Measurements from ENCODE around the gene PTPRG.

PTPRG gene

GRCh38 chr3:62220616-62221015 is 659.2 kb downstream of the PTPRG start:
- no peak for DNase-seq

GRCh38 chr3:62225051-62225450 is 663.7 kb downstream of the PTPRG start:
- DNase-seq: no peak

- DNase-seq: no peak
Observed at GRCh38 chr3:62226601-62227339, 665.4 kb downstream of the PTPRG start.

- no peak for DNase-seq
Observed at GRCh38 chr3:62228467-62228866, 667.1 kb downstream of the PTPRG start.

- no peak for DNase-seq
Observed at GRCh38 chr3:62229211-62229610, 667.8 kb downstream of the PTPRG start.

GRCh38 chr3:62229908-62230307 is 668.5 kb downstream of the PTPRG start:
- DNase-seq: peak; percentile 2

- DNase-seq: no peak
Observed at GRCh38 chr3:62233065-62233464, 671.7 kb downstream of the PTPRG start.

- DNase-seq: no peak
Observed at GRCh38 chr3:62236016-62236415, 674.6 kb downstream of the PTPRG start.

GRCh38 chr3:62237286-62237948 is 676.0 kb downstream of the PTPRG start:
- DNase-seq: peak; percentile 16

GRCh38 chr3:62238003-62238402 is 676.6 kb downstream of the PTPRG start:
- DNase-seq: no peak

GRCh38 chr3:62238431-62238830 is 677.1 kb downstream of the PTPRG start:
- no peak for DNase-seq

GRCh38 chr3:62241279-62241678 is 679.9 kb downstream of the PTPRG start:
- DNase-seq: no peak

- no peak for DNase-seq
Observed at GRCh38 chr3:62242831-62243509, 681.6 kb downstream of the PTPRG start.

GRCh38 chr3:62246094-62246493 is 684.7 kb downstream of the PTPRG start:
- peak; percentile 44 for DNase-seq

GRCh38 chr3:62246985-62247384 is 685.6 kb downstream of the PTPRG start:
- DNase-seq: no peak

- no peak for DNase-seq
Observed at GRCh38 chr3:62248734-62249483, 687.5 kb downstream of the PTPRG start.

- no peak for DNase-seq
Observed at GRCh38 chr3:62249484-62249776, 688.1 kb downstream of the PTPRG start.

GRCh38 chr3:62249855-62250543 is 688.6 kb downstream of the PTPRG start:
- DNase-seq: no peak

- DNase-seq: no peak
Observed at GRCh38 chr3:62252438-62253157, 691.2 kb downstream of the PTPRG start.

GRCh38 chr3:62253971-62254370 is 692.6 kb downstream of the PTPRG start:
- no peak for DNase-seq

- no peak for DNase-seq
Observed at GRCh38 chr3:62255758-62256157, 694.4 kb downstream of the PTPRG start.

- DNase-seq: no peak
Observed at GRCh38 chr3:62259924-62260323, 698.6 kb downstream of the PTPRG start.
